HuH-7 (cell line): Measurements from ENCODE around the gene SMIM32.

Experiments
- DNase-seq: peaks from one replicate; pipeline ENCODE4 v3.0.0; 2011; ENCODE audit warnings: low spot score

The SMIM32 gene

DNA sequence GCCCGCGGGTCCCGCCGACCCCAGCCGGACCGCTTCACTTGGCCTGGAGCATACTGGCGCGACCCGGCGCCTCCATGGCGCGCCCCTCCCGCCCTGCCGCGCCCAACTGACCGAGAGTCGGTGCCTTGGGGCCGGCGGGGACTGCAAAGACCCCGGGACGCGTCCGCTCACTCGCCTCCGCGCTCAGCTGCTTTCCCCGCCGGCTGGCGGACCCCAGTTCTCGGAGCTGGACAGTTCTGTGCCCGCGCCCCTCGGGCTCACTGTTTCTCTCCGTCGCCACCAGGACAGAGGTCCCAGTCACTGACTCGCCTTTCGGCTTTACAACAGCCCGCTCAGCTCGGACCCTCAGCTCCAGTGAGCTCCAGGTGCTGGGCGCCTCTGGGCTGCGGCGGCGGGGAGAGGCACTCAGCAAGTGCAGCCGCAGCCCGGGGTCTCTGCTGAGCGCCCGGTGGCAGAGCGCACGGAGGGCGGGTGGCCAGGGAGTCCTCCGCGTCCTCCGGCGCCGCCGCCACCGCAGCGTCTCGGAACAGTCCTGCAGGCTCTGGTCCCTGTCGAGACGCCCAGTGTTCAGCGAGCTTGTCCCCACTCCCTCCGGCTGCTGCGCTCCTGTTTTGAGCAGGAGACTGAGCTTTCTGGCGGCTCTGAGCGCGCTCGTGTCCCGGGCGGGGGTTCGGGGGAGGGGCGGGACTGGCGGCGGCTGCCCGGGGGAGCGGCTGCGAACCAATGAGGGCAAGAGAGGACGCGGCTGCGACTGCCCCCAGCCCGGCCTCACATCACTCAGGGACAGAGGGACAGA is at the start of gene SMIM32:
Gene SMIM32, minus strand, starts transcription at position 637 of the 796 bp plus-strand sequence. CDS start 638 bp downstream, outside the sequence.
- DNase-seq = peak; percentile 61

GRCh38 chr5:136242611-136243010 is 49.6 kb upstream of the SMIM32 start:
- no peak for DNase-seq

- no peak for DNase-seq
Measured at GRCh38 chr5:136242136-136242535, 49.2 kb upstream of the SMIM32 start.

- no peak for DNase-seq
Measured at GRCh38 chr5:136240894-136241293, 47.9 kb upstream of the SMIM32 start.

DNA sequence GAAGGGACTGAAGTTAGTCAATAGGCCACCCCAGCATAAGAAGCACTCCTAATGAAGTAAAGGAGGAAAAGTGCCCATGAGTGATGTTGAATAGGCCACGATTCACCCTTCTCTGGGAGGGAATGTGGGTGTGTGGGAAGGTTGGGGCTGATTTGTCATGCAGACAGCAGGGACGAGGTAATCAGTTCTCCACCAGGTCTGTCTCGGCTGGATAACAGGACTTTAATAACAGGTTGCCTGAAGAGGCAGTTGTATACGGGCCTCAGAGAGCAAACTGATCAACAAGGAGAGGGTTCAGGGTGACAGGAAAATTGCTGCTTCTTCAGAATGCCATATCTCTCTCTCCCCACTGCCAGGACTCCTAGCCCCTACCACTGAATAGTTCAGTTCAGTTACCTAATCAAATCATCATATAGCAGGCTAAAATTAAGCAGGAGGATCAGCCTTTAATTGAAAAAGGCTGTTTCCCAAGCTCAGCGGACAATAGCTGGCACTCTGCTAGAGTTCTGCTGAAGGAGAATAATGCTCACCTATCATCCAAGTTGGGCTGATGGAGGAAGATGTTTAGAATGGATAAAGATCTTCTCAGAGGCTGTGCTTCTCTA is 43.6 kb upstream of the SMIM32 start:
- no peak for DNase-seq

- DNase-seq = no peak
Measured at GRCh38 chr5:136235321-136235720, 42.4 kb upstream of the SMIM32 start.

DNA sequence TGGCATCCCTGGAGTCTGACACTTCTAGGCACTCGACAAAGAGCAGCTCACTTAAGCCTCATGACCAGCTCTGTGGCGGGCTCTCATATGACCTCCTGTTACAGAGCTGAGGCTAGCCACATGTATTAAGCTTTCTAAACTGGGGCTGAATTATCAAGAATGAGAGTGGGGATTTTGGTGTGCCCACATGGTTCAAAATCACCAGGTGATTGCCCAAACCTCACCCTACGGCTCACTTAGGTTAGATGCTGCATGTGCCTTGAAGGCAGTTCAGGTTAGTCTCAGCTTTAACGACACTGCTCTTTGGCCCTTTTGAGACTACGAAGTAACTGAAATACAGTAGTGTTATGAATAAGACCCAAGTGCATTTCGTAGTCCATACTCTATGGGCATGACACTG is 39.4 kb upstream of the SMIM32 start:
- no peak for DNase-seq

- no peak for DNase-seq
Measured at GRCh38 chr5:136230176-136230575, 37.2 kb upstream of the SMIM32 start.

DNA sequence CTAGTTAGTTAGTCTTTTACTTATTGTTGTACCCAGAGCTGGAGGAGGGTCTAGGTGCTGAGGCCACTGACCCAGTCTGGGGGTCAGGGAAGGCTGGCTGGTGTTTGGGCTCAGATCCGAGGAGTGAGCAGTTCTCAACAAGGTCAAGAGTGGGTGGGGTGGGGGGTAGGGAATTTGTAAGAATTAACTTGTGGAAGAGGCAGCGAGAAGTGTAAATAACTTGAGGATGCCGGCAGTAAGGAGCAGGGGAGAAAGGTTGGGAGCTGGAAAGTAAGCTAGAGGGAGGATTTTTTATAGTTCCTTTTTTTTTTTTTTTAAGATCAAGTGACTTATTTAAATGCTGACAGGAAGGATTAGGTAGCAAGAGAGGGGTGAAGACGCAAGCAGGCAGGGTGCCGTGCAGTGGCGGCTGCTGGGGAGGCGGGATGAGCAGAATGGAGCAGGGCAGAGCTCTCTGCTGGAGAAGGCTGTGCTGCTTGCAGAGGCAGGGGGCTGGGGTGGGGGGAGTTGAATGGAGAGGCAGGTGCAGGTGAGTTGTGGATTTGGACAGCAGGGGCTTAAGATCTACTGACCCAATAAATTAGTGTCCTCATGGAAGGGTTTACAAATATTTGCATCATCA is 35.3 kb upstream of the SMIM32 start:
- DNase-seq = no peak

GRCh38 chr5:136226401-136226800 is 33.4 kb upstream of the SMIM32 start:
- DNase-seq = no peak

DNA sequence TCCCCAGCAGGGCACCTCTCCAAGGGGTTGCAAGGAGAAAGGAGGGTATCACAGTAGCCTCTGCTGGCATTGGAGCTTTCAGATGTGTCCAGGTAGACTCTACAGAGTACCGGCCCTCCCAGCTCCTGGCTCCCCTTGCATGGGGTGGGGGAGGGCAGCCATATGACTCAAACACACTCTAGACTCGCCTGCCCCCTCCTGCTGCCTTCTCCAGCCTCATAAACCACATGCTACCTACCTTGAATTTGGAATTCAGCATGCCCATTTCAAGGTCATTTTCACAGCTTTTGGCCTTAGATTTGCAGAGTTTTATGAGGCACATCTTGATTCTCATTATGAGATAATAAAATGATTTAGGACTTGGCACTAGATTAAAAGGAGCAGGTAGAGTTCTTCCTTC is 32.8 kb upstream of the SMIM32 start:
- no peak for DNase-seq

DNA sequence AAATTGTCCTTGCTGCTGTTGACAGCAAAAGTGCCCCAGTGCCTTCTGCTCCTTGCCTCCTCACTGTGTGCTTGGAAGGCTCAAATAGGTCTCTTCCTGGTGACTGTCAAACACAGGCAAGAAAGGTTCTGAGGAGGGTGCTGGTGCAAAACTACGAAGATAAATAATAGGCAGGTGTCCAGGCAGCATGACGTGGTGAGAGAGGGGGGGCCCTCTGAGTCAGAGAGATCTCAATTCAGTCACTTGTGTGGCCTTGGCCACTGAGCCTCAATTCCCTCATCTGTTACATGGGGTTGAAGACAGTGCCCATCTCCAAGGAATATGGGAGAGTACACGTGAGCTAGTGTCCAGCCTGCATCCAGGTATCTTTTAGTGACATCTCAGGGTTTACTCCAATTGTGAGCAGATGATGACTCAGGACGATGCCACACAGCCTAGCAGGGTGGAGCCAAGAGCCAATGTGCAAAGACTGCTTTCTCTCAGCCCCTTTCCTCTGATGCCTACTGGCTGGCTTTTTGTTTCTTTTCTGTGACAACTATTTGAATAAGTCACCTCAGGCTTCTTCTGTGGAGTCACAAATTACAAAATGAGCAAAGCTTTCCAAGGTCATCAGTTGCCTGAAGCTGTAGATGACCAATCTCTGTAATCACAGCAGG is 29.7 kb upstream of the SMIM32 start:
- DNase-seq = no peak

DNA sequence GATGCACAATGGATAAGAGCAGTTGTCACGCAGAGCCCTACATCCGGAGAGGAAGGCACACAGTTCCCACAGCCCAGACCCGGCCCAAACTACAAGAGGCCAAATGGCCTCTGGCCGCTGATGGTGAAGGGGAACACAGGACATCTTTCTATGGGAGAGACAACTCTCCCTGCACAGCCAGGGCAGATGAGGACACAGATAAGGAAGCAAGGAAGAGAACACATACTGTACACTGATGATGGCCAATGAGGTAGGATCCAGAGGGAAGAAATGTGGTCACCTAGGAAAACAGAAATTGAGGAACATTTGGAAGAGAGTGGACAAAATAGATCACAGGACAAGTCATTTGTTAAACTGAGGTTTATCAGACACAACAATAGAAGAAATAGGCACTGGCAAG is 28.4 kb upstream of the SMIM32 start:
- no peak for DNase-seq

DNA sequence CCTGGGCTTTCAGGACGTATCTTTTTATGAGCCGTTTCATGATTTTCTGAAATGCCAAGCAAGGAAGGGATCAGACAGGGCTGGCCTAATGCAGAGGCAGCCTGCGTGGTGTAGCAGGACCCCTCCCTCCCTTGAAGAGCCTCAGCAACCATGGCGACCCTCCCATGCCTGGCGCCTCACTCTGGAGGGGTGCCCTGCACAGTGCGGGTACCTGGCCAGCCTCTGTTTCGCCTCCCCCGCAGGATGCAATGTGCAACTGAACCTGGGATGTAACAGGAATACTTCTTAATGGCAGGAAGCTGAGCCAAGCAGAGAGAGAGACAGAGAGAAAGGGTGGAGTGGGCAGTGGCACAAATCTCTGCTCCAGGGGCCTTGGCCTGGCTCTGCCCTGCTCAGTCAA is 23.3 kb upstream of the SMIM32 start:
- no peak for DNase-seq

- no peak for DNase-seq
Measured at GRCh38 chr5:136215812-136216211, 22.9 kb upstream of the SMIM32 start.

- DNase-seq = no peak
Measured at GRCh38 chr5:136213919-136214493, 21.0 kb upstream of the SMIM32 start.

- DNase-seq = peak; percentile 62
Measured at GRCh38 chr5:136212252-136212721, 19.3 kb upstream of the SMIM32 start.

DNA sequence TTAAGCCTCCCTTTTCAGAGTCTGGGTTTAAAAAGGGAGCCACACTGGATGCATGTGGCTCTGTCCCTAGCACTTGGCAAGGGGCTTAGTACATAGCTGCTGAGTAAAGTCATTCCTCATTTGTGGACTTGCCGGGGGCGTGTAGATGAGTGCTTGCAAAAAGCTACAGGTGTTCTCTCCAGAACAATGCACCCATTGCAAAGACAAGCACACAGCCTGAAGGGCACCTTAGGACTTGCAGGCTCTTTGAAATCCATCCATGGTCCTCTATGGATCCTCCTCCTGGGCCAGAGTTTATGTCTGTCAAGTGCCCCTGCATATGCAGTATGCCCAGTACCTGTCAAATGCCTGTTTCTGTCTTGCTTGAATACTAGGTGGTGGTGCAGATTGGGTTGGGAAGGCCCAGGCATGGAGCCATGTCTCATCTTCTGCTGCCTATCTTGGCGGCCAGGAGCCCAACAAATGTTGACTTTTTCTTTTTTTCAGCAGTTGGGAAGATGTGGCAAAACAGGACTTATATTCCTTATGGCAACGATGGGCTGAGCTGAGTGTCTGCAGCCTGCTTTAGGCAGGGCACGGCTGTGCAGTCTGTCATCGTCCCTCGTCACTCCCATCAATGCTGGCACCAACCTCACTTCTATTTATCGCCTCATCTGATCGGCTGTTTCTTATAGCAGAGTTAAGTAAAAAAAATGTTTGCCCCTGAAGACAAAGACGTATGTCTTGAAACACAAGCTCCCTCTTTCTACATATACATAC is 18.5 kb upstream of the SMIM32 start:
- no peak for DNase-seq

- no peak for DNase-seq
Measured at GRCh38 chr5:136210259-136210658, 17.3 kb upstream of the SMIM32 start.

- DNase-seq = no peak
Measured at GRCh38 chr5:136209346-136209910, 16.5 kb upstream of the SMIM32 start.

DNA sequence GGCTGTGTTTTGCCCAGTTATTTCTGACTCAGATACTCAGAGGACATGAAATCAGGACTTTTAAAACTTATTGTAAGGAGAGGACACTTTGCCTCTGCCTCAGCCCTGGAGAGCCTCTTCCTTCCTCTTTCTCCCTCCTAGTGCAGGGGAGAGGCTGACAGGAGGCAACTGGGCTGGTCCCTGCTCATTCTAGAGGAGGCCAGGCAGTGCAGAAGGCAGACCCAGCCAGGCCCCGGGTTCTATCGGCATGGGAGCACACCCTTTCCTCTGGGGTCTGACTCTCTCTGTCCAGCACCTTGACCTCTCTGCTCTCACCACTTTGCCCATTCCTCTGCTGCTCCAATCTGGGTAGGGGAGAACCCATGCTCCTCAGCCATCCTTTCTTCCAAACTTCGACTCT is 16.0 kb upstream of the SMIM32 start:
- DNase-seq = no peak
